Prostate gland (tissue), 2 donors: ENCODE results near the gene DGKZ. TPM values are rescaled to one million over a fixed set of nuclear protein-coding genes. Genes with fewer than 3 reads are reported as not detected.

Experiments used
- DNase-seq: peaks from one replicate; pipeline ENCODE4 v3.0.0-alpha.2; 2019; ENCODE audit warnings: low spot score
- H3K27ac ChIP-seq, 2 donors: fragments of 200-600 bp; sonication (generic); 2 replicates each; pipeline ENCODE4 v1.5.1; 2017 to 2019
- H3K27me3 ChIP-seq: fragments of 200-600 bp; sonication (generic); replicated peaks from 2 replicates; pipeline ENCODE4 v1.5.1; 2019; ENCODE audit not compliant: insufficient read depth
- H3K36me3 ChIP-seq, 2 donors: fragments of 200-600 bp; sonication (generic); 1 replicate in 1 of 2; 2 replicates in 1 of 2; pipeline versions ENCODE4 v1.5.1 to v1.8.1; 2017 to 2019
- H3K4me1 ChIP-seq: fragments of 200-600 bp; sonication (generic); replicated peaks from 2 replicates; pipeline ENCODE4 v1.5.1; 2019
- H3K4me3 ChIP-seq, 2 donors: fragments of 200-600 bp; sonication (generic); 2 replicates each; pipeline ENCODE4 v1.5.1; 2017 to 2019
- H3K9me3 ChIP-seq: fragments of 200-600 bp; sonication (generic); 2 replicates; pipeline ENCODE4 v1.5.1; 2017
- CTCF ChIP-seq, 4 experiments: fragments of 200-600 bp in 2 of 4; fragments of 450-650 bp in 2 of 4; sonication (generic) in 2 of 4; IDR thresholded peaks; 1 replicate in 3 of 4; 2 replicates in 1 of 4; pipeline ENCODE4 v1.5.1; 2016 to 2019; ENCODE audit warnings: antibody characterized with exemption in 4 of 4, mild to moderate bottlenecking in 2 of 4, moderate library complexity in 2 of 4
- POLR2A ChIP-seq: fragments of 450-650 bp; IDR thresholded peaks from one replicate; pipeline ENCODE4 v1.6.1; 2016; ENCODE audit warnings: antibody characterized with exemption, mild to moderate bottlenecking
- POLR2AphosphoS5 ChIP-seq: sonication (generic); formaldehyde crosslinking; IDR thresholded peaks from one replicate; pipeline ENCODE4 v1.6.1; 2017; ENCODE audit warnings: antibody characterized with exemption
- WGBS: methylation state at CpG from one replicate; pipeline ENCODE4 v1.1.5; 2018; 5-methylcytosine and 5-hydroxymethylcytosine counted together
- intact Hi-C: fragments of 100-400 bp; cut with DNase I; formaldehyde crosslinking; loops from one replicate; pipeline ENCODE4 v1.14.2; 2022
- total RNA-seq, 2 donors: library from RNA; depleted of rRNA; stranded (reverse); fragments of >200 nt; gene quantifications; one replicate each; pipeline ENCODE4 v1.1.0, GENCODE V29; 2016

Gene DGKZ
- total RNA-seq, 2 donors from 2014 or later: 53.6 to 95.0 TPM

DNA sequence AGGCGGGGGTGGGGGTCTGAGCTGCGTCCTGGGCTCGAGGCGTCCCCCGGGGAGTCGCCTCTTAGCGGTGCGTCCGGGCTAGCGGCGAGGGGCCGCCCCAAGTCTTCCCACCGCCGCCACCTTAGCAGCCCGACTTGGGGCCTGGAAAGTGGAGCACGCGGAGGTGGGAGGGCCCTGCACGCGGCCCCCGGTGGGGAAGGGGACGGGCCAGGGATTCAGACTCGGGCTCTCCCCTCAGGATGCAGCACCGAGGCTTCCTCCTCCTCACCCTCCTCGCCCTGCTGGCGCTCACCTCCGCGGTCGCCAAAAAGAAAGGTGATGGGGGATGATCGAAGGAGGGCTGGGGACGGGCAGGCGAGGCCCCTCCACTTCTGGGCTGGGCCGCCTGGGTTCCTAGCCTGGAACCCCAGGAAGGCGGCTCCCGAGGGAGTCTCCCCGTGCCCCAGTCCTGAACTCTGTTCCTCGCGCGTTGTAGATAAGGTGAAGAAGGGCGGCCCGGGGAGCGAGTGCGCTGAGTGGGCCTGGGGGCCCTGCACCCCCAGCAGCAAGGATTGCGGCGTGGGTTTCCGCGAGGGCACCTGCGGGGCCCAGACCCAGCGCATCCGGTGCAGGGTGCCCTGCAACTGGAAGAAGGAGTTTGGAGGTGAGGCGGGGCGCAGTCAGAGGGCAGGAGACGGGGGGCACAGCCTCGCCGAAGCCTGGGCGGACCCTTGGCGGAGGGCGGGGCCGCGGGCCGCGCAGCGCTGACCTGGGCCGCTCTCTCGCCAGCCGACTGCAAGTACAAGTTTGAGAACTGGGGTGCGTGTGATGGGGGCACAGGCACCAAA is 34.8 kb downstream of the DGKZ start:
- DNase-seq: no peak
- TF ChIP-seq POLR2AphosphoS5 (no peak), POLR2A (no peak), CTCF (IDR thresholded peaks at IDR 0.05) (no peak)
- Histone ChIP-seq H3K4me3 (peak overlapping the region; percentile 54 to 58), H3K36me3 (no peaks in the 10 kb centered on the region), H3K27ac (peak overlapping the region; percentile 84 to 86), H3K9me3 (no peaks in the 10 kb centered on the region), H3K27me3 (no peaks in the 10 kb centered on the region), H3K4me1 (peaks cover 7% of the 10 kb centered on the region)
- intact Hi-C loops: no loop called here
- WGBS: 1% methylated on average over 54 of the region's 66 CpGs

DNA sequence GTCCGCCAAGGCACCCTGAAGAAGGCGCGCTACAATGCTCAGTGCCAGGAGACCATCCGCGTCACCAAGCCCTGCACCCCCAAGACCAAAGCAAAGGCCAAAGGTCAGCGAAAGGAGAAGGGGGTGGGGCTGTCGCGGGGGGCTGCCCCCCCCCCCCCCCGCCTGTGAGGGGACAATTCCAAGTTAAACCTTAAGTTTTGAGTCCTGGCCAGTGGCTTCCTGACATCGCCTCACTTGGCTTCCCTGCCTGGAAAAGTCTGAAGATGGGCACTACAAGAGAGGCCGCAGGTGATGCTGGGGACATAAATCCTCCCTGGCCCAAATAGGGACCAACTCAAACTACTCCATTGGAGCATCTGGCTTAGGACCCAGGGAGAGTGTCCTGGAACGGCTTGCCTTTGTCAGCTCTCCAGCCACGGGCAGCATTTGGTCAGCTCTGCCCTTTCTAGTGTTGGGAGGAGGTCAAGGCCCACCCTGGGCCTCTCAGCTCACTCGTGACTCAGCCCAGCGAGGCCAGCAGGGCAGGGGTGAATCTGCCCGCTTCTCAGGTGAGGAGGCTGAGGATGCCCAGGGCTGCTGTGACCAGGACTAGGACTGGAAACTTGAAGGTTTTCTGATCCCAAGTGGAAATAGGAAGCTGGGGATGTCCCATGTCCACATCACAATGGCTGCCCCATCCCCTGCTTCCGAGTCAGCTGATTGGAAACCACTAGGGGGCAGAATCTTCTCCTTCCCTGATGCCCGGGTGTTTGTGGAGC is 35.6 kb downstream of the DGKZ start:
- H3K9me3 ChIP-seq: no peaks in the 10 kb centered on the region
- no peaks in the 10 kb centered on the region for H3K36me3 ChIP-seq
- H3K4me3 ChIP-seq: no peak overlapping the region
- intact Hi-C loops: no loop called here
- TF ChIP-seq POLR2A (no peak), CTCF (IDR thresholded peaks at IDR 0.05) (peak in 3 of 4 experiments; percentile 22 to 54 (median 30)), POLR2AphosphoS5 (no peak)
- no peak overlapping the region for H3K27ac ChIP-seq
- 31% methylated on average over 18 of the region's 18 CpGs for WGBS
- H3K4me1 ChIP-seq: peaks cover 7% of the 10 kb centered on the region
- DNase-seq: no peak
- H3K27me3 ChIP-seq: no peaks in the 10 kb centered on the region

DNA sequence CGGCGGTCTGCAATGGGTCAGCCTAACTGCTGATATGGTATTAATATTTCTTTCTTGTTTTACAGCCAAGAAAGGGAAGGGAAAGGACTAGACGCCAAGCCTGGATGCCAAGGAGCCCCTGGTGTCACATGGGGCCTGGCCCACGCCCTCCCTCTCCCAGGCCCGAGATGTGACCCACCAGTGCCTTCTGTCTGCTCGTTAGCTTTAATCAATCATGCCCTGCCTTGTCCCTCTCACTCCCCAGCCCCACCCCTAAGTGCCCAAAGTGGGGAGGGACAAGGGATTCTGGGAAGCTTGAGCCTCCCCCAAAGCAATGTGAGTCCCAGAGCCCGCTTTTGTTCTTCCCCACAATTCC is 36.1 kb downstream of the DGKZ start:
- H3K4me1 ChIP-seq: peaks cover 7% of the 10 kb centered on the region
- peaks cover 1% of the 10 kb centered on the region for H3K27me3 ChIP-seq
- H3K27ac ChIP-seq: no peak overlapping the region
- no peaks in the 10 kb centered on the region for H3K36me3 ChIP-seq
- no peaks in the 10 kb centered on the region for H3K9me3 ChIP-seq
- no peak overlapping the region for H3K4me3 ChIP-seq
- intact Hi-C loops: no loop called here
- 80% methylated on average over 7 of the region's 7 CpGs for WGBS
- no peak for DNase-seq
- TF ChIP-seq CTCF (IDR thresholded peaks at IDR 0.05) (no peak), POLR2A (no peak), POLR2AphosphoS5 (no peak)

DNA sequence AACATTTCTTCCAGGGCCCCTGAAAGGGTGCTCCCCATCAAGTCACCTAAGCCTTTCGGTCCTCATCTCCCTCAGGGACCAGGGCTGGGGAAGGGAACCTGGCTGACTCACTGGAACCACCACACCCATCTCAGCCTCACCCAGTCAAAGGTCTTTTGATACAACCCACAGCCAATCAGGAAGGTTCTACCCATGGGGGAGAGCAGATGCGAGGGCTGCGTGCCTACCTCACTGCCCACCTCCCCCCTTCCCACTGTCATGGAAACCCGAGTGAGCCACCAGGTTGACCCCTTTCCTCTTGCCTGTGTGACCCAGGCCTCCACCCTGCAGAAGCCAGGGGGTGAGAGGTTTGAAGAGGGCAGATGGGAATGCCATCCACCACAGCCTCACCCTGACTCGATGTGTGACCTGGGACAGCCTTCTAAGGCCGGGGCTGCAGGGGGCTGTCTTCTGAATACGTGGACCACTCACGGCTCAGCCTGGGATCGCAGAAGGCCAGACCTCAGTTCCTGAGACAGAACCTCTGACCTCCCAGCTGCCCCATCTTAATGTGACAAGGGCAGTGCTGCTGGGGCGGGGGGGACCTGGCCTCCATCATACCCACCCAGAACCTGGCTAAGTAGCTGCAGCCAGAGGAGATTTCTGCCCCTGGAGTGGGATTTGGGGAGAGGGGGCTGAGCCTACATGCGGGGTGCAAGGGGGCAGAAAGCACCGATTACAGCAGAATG is 36.9 kb downstream of the DGKZ start:
- 89% methylated on average over 12 of the region's 12 CpGs for WGBS
- Histone ChIP-seq H3K27me3 (peaks cover 1% of the 10 kb centered on the region), H3K9me3 (no peaks in the 10 kb centered on the region), H3K4me3 (no peak overlapping the region), H3K36me3 (no peaks in the 10 kb centered on the region), H3K4me1 (peaks cover 7% of the 10 kb centered on the region), H3K27ac (no peak overlapping the region)
- no peak for DNase-seq
- intact Hi-C loops: no loop called here
- TF ChIP-seq POLR2A (no peak), CTCF (IDR thresholded peaks at IDR 0.05) (no peak), POLR2AphosphoS5 (no peak)
